ENCODE data around the gene PHPT1. TPM values are rescaled to one million over a fixed set of nuclear protein-coding genes. Genes with fewer than 3 reads are reported as not detected.

PHPT1 gene
- total and polyA plus RNA-seq, 8 donors: 66.1 to 151 (median 100) TPM

DNA sequence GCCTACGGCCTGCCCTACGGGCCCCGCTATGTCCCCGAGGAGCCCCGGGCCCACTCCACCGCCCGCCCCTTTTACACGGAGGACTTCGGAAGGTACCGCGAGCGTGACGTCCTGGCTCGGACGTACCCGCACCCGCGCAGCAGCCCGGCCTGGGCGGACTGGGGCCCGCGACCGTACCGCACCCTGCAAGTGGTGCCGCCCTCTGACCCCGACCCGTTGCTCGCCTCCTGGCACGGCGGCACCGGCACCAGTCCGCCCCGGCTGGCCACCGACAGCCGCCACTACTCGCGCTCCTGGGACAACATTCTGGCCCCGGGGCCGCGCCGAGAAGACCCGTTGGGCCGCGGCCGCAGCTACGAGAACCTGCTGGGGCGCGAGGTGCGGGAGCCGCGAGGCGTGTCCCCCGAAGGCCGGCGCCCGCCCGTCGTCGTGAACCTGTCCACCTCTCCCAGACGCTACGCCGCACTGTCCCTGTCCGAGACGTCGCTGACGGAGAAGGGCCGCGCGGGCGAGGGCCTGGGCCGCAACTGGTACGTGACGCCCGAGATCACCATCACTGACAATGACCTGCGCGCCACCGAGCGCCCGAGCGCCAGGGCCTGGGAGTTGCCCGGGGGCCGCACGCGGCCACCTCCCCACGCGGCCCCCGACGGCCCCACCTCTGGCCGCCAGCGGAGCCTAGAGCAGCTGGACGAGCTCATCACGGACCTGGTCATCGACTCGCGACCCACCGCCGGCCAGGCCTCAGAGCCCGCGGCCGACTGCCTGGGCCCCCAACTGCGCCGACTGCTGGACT, 3.5 kb upstream of the PHPT1 start:
- Histone ChIP-seq H3K27me3 (peaks cover 33 to 61% of the 10 kb centered on the region in 2 donors), H3K36me3 (peaks cover 0 to 11% of the 10 kb centered on the region in 2 donors), H3K4me1 (peaks cover 37 to 74% of the 10 kb centered on the region in 2 donors), H3K9me3 (no peaks in the 10 kb centered on the region), H3K27ac (no peak overlapping the region), H3K4me3 (no peak overlapping the region)
- ATAC-seq: no peak
- TF ChIP-seq, protein P1, sequence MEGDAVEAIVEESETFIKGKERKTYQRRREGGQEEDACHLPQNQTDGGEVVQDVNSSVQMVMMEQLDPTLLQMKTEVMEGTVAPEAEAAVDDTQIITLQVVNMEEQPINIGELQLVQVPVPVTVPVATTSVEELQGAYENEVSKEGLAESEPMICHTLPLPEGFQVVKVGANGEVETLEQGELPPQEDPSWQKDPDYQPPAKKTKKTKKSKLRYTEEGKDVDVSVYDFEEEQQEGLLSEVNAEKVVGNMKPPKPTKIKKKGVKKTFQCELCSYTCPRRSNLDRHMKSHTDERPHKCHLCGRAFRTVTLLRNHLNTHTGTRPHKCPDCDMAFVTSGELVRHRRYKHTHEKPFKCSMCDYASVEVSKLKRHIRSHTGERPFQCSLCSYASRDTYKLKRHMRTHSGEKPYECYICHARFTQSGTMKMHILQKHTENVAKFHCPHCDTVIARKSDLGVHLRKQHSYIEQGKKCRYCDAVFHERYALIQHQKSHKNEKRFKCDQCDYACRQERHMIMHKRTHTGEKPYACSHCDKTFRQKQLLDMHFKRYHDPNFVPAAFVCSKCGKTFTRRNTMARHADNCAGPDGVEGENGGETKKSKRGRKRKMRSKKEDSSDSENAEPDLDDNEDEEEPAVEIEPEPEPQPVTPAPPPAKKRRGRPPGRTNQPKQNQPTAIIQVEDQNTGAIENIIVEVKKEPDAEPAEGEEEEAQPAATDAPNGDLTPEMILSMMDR (IDR thresholded peaks at IDR 0.05): no peak
- intact Hi-C loops (cut with DNase I): no loop called here
- no peak for DNase-seq

DNA sequence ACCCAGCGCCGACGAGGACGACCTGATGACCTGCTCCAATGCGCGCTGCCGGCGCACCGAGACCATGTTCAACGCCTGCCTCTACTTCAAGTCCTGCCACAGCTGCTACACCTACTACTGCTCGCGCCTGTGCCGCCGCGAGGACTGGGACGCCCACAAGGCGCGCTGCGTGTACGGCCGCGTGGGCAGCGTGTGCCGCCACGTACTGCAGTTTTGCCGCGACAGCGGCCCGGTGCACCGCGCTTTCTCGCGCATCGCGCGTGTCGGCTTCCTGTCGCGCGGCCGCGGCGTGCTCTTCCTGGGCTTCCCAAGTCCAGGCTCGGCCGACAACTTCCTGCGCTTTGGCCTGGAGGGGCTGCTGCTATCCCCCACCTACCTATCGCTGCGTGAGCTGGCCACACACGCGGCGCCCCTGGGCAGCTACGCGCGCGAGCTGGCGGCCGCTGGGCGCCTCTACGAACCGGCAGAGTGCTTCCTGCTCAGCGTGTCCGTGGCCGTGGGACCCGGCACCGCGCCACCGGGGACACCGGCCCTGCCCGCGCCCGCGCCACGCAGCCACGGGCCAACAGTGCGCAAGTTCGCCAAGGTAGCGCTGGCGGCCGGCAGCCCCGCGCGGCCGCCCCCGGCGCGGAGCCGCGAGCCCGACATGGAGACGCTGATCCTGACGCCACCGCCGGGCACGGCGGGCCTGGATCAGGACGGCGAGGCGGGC, 2.7 kb upstream of the PHPT1 start:
- TF ChIP-seq, protein P1 (IDR thresholded peaks at IDR 0.05): no peak
- H3K36me3 ChIP-seq: peaks cover 0 to 15% of the 10 kb centered on the region in 2 donors
- intact Hi-C loops (cut with DNase I): no loop called here
- no peak overlapping the region for H3K27ac ChIP-seq
- no peak for DNase-seq
- H3K9me3 ChIP-seq: no peaks in the 10 kb centered on the region
- peaks cover 33 to 61% of the 10 kb centered on the region in 2 donors for H3K27me3 ChIP-seq
- H3K4me3 ChIP-seq: peak overlapping the region in 1 of 2 donors; percentile 77
- ATAC-seq: no peak
- peaks cover 34 to 75% of the 10 kb centered on the region in 2 donors for H3K4me1 ChIP-seq

DNA sequence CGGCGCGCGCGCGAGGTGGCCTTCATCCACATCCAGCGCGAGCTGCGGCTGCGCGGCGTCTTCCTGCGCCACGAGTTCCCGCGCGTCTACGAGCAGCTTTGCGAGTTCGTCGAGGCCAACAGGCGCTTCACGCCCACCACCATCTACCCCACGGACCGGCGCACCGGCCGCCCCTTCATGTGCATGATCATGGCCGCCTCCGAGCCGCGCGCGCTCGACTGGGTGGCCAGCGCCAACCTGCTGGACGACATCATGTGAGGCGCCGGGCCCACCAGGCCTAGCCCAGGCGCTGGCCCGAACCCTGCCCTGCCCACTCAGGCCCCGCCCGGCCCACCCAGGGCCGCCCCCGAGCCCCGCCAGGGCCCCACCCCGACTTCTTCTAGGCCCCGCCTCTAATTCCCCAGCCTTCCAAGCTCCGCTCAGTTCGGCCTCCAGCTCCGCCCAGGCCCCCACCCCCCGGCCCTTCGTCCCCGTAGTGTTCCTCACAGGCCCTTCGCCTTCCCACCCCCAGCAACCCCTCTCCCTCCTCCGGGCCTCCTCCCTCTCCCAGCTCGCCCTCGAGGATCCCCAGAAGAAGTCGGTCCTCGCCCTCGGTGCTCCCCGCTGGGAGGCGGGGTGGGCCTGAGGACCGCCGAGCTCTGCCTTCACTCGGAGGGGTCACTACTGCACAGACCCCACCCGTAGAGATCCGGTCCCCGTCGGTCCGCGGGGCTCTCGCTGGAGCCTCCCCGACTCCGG, 2.0 kb upstream of the PHPT1 start:
- intact Hi-C loops (cut with DNase I): no loop called here
- Histone ChIP-seq H3K27ac (peak overlapping the region; percentile 76 to 90), H3K9me3 (no peaks in the 10 kb centered on the region), H3K4me1 (peaks cover 30 to 68% of the 10 kb centered on the region in 2 donors), H3K4me3 (peak overlapping the region; percentile 77 to 93), H3K27me3 (peaks cover 33 to 61% of the 10 kb centered on the region in 2 donors), H3K36me3 (peaks cover 0 to 15% of the 10 kb centered on the region in 2 donors)
- DNase-seq (peak in 2 of 4 donors; percentile 69 to 80), ATAC-seq (peak; percentile 50)
- TF ChIP-seq, protein P1 (IDR thresholded peaks at IDR 0.05): no peak

DNA sequence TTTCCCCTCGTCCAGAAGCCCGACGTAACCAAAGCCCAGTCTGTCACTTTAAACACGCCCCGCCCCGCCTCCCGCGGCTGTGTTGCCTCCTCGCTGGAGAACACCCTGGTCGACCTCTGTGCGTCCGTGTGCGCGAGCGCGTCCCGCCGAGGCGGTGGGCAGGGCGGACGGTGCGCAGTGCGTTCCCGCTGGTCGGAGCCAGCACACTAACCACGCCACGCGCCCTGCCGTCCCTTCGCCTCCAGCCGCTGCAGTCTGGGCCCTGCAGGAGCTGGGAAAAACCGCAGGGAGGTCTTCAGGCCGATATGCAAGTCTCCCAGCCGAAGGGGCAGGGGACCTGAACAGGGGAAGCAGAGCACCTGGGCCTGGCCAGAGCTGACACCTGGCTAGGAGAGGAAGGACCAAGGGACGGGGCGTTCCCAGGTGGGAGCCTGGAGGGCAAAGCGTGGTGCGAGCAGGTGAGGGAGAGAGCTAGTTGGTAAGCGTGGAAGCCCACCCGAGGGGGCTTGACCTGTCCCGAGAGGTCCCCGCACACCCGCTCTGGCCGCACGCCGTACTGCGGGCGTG, 1.3 kb upstream of the PHPT1 start:
- peak overlapping the region; percentile 76 to 90 for H3K27ac ChIP-seq
- DNase-seq (peak; percentile 50 to 96 (median 78)), ATAC-seq (peak; percentile 59)
- H3K9me3 ChIP-seq: no peaks in the 10 kb centered on the region
- H3K36me3 ChIP-seq: peaks cover 0 to 15% of the 10 kb centered on the region in 2 donors
- H3K4me3 ChIP-seq: peak overlapping the region; percentile 77 to 93
- peaks cover 26 to 61% of the 10 kb centered on the region in 2 donors for H3K4me1 ChIP-seq
- peaks cover 33 to 55% of the 10 kb centered on the region in 2 donors for H3K27me3 ChIP-seq
- intact Hi-C loops (cut with DNase I): no loop called here
- TF ChIP-seq, protein P1 (IDR thresholded peaks at IDR 0.05): no peak
